HG03025 (cell line): Measurements from ENCODE around the gene FMO3.

Experiments used
- ATAC-seq: cut with Tn5 transposase; IDR thresholded peaks from one replicate; pipeline ENCODE4 v1.9.1; 2021; ENCODE audit warnings: mild to moderate bottlenecking, moderate library complexity; ENCODE audit not compliant: unreplicated experiment, low FRiP score

The FMO3 gene

GRCh38 chr1:171115280-171115897 is 24.7 kb downstream of the FMO3 start:
- ATAC-seq: no peak

GRCh38 chr1:171116676-171117075 is 26.0 kb downstream of the FMO3 start:
- no peak for ATAC-seq

GRCh38 chr1:171117085-171117484 is 26.4 kb downstream of the FMO3 start:
- ATAC-seq: no peak

GRCh38 chr1:171119648-171120047 is 28.9 kb downstream of the FMO3 start:
- ATAC-seq: no peak

GRCh38 chr1:171122299-171122698 is 31.6 kb downstream of the FMO3 start:
- no peak for ATAC-seq

GRCh38 chr1:171122893-171123292 is 32.2 kb downstream of the FMO3 start:
- ATAC-seq: no peak

GRCh38 chr1:171126504-171126903 is 35.8 kb downstream of the FMO3 start:
- no peak for ATAC-seq

- ATAC-seq: no peak
These were observed 36.4 kb downstream of the FMO3 start for GRCh38 chr1:171127099-171127498.

- no peak for ATAC-seq
These were observed 36.8 kb downstream of the FMO3 start for GRCh38 chr1:171127501-171127900.

- ATAC-seq: no peak
These were observed 37.8 kb downstream of the FMO3 start for GRCh38 chr1:171128463-171128862.

GRCh38 chr1:171134204-171134923 is 43.7 kb downstream of the FMO3 start:
- ATAC-seq: no peak

- ATAC-seq: no peak
These were observed 46.9 kb downstream of the FMO3 start for GRCh38 chr1:171137580-171137979.

- ATAC-seq: no peak
These were observed 48.3 kb downstream of the FMO3 start for GRCh38 chr1:171138980-171139379.

GRCh38 chr1:171139890-171140289 is 49.2 kb downstream of the FMO3 start:
- ATAC-seq: no peak

GRCh38 chr1:171140401-171140800 is 49.7 kb downstream of the FMO3 start:
- no peak for ATAC-seq

- ATAC-seq: no peak
These were observed 50.4 kb downstream of the FMO3 start for GRCh38 chr1:171140956-171141687.

GRCh38 chr1:171141688-171142415 is 51.1 kb downstream of the FMO3 start:
- ATAC-seq: no peak

GRCh38 chr1:171142416-171143385 is 52.0 kb downstream of the FMO3 start:
- no peak for ATAC-seq

GRCh38 chr1:171150156-171150555 is 59.5 kb downstream of the FMO3 start:
- no peak for ATAC-seq

- ATAC-seq: no peak
These were observed 61.8 kb downstream of the FMO3 start for GRCh38 chr1:171152549-171152948.
